Activated naive CD4-positive, alpha-beta T cell treated with anti-CD3 and anti-CD28 coated beads, Interleukin-2, amount 50 U/mL, for 72 hours (primary cell): ENCODE measurements around the gene TMEM131L. TPM values are rescaled to one million over a fixed set of nuclear protein-coding genes. Genes with fewer than 3 reads are reported as not detected.
A peak's percentile ranks its signal among the peaks of the same experiment; 100 is the strongest.
"Not testable (repeated sequence)": the region's sequence is repeated elsewhere in the genome, so short reads cannot be mapped to it uniquely, and the experiment has no call there.

Experiments
- ATAC-seq, 2 donors: fragments of 150-1000 bp; cut with Tn5 transposase; 2 replicates each; pipeline ENCODE4 v1.10.0; 2021; ENCODE audit warnings: mild to moderate bottlenecking in 2 of 2, moderate library complexity in 2 of 2
- DNase-seq, 2 donors: peaks; one replicate each; pipeline ENCODE4 v3.0.0; 2021 to 2022; ENCODE audit warnings: low spot score in 2 of 2
- H3K27ac Mint-ChIP-seq, 2 donors: one replicate each; pipeline ENCODE4 v1.8.0; 2022; ENCODE audit warnings: mild to moderate bottlenecking in 2 of 2, mixed read lengths in 2 of 2
- H3K36me3 Mint-ChIP-seq, 2 donors: one replicate each; pipeline ENCODE4 v1.8.0; 2022; ENCODE audit warnings: mixed read lengths in 2 of 2
- H3K9me3 Mint-ChIP-seq, 2 donors: one replicate each; pipeline ENCODE4 v1.8.0; 2022; ENCODE audit warnings: mixed read lengths in 2 of 2
- total RNA-seq, 2 donors: library from RNA; stranded (reverse); gene quantifications; one replicate each; pipeline ENCODE4 v1.2.3, GENCODE V29; 2022

The TMEM131L gene
- total RNA-seq, 2 donors from 2014 or later: 44.8 to 47.7 TPM

GRCh38 chr4:153553155-153553818 lies 87.1 kb downstream of the TMEM131L start:
- Mint-ChIP-seq H3K27ac (no peak overlapping the region), H3K9me3 (no peaks in the 10 kb centered on the region), H3K36me3 (peaks cover 0 to 36% of the 10 kb centered on the region in 2 donors)

GRCh38 chr4:153553819-153554170 lies 87.6 kb downstream of the TMEM131L start:
- H3K27ac Mint-ChIP-seq: no peak overlapping the region
- H3K9me3 Mint-ChIP-seq: no peaks in the 10 kb centered on the region
- peaks cover 0 to 36% of the 10 kb centered on the region in 2 donors for H3K36me3 Mint-ChIP-seq
- ATAC-seq: no peak
- no peak for DNase-seq

More at GRCh38 chr4:153553155-153553818, 87.1 kb downstream of the TMEM131L start:
- DNase-seq: no peak
- no peak for ATAC-seq

- Mint-ChIP-seq H3K27ac (peak overlapping the region in 1 of 2 donors; percentile 41), H3K36me3 (peaks cover 13 to 51% of the 10 kb centered on the region in 2 donors), H3K9me3 (peaks cover 5 to 9% of the 10 kb centered on the region in 2 donors)
- ATAC-seq (peak in 1 of 2 donors; percentile 59), DNase-seq (no peak)
These were observed 89.7 kb downstream of the TMEM131L start for GRCh38 chr4:153555730-153556434.

GRCh38 chr4:153556435-153556815 lies 90.3 kb downstream of the TMEM131L start:
- H3K27ac Mint-ChIP-seq: peak overlapping the region in 1 of 2 donors; percentile 41
- ATAC-seq: no peak
- peaks cover 8 to 11% of the 10 kb centered on the region in 2 donors for H3K9me3 Mint-ChIP-seq
- H3K36me3 Mint-ChIP-seq: peaks cover 19 to 51% of the 10 kb centered on the region in 2 donors
- no peak for DNase-seq

GRCh38 chr4:153560908-153561307 lies 94.7 kb downstream of the TMEM131L start:
- peaks cover 27 to 69% of the 10 kb centered on the region in 2 donors for H3K36me3 Mint-ChIP-seq
- peaks cover 8 to 14% of the 10 kb centered on the region in 2 donors for H3K9me3 Mint-ChIP-seq
- no peak for DNase-seq
- peak overlapping the region in 1 of 2 donors; percentile 15 for H3K27ac Mint-ChIP-seq
- ATAC-seq: peak; percentile 44 to 47

- no peak for ATAC-seq
- Mint-ChIP-seq H3K36me3 (peaks cover 23 to 58% of the 10 kb centered on the region in 2 donors), H3K9me3 (peaks cover 8 to 13% of the 10 kb centered on the region in 2 donors), H3K27ac (peak overlapping the region; percentile 39 to 48)
- no peak for DNase-seq
These were observed 98.7 kb downstream of the TMEM131L start for GRCh38 chr4:153564630-153565525.

GRCh38 chr4:153566631-153567150 lies 100.5 kb downstream of the TMEM131L start:
- Mint-ChIP-seq H3K9me3 (peaks cover 0 to under 1% of the 10 kb centered on the region in 2 donors), H3K27ac (peak overlapping the region; percentile 71 to 88), H3K36me3 (peaks cover 5 to 55% of the 10 kb centered on the region in 2 donors)
- DNase-seq (no peak), ATAC-seq (no peak)

- not testable (repeated sequence) for ATAC-seq, H3K9me3 Mint-ChIP-seq, DNase-seq
- Mint-ChIP-seq H3K36me3 (peaks cover 5 to 56% of the 10 kb centered on the region in 2 donors), H3K27ac (peak overlapping the region in 1 of 2 donors; percentile 71)
These were observed 101.5 kb downstream of the TMEM131L start for GRCh38 chr4:153567660-153568059.

GRCh38 chr4:153570228-153570973 lies 104.2 kb downstream of the TMEM131L start:
- H3K27ac Mint-ChIP-seq: peak overlapping the region; percentile 44 to 84
- H3K9me3 Mint-ChIP-seq: no peaks in the 10 kb centered on the region
- ATAC-seq (no peak), DNase-seq (no peak)
- peaks cover 0 to 39% of the 10 kb centered on the region in 2 donors for H3K36me3 Mint-ChIP-seq

GRCh38 chr4:153571006-153571545 lies 104.9 kb downstream of the TMEM131L start:
- no peak for DNase-seq
- no peak for ATAC-seq
- Mint-ChIP-seq H3K27ac (peak overlapping the region; percentile 44 to 84), H3K9me3 (no peaks in the 10 kb centered on the region), H3K36me3 (peaks cover 0 to 39% of the 10 kb centered on the region in 2 donors)

GRCh38 chr4:153572609-153573008 lies 106.4 kb downstream of the TMEM131L start:
- Mint-ChIP-seq H3K27ac (peak overlapping the region in 1 of 2 donors; percentile 1), H3K36me3 (peaks cover 0 to 27% of the 10 kb centered on the region in 2 donors), H3K9me3 (no peaks in the 10 kb centered on the region)
- ATAC-seq: peak; percentile 25 to 49
- DNase-seq: no peak

GRCh38 chr4:153573221-153573620 lies 107.1 kb downstream of the TMEM131L start:
- ATAC-seq (peak in 1 of 2 donors; percentile 6), DNase-seq (no peak)
- Mint-ChIP-seq H3K27ac (peak overlapping the region; percentile 1 to 11), H3K36me3 (peaks cover 0 to 27% of the 10 kb centered on the region in 2 donors), H3K9me3 (no peaks in the 10 kb centered on the region)

- no peaks in the 10 kb centered on the region for H3K9me3 Mint-ChIP-seq
- peak overlapping the region in 1 of 2 donors; percentile 1 for H3K27ac Mint-ChIP-seq
- H3K36me3 Mint-ChIP-seq: peaks cover 0 to 27% of the 10 kb centered on the region in 2 donors
- ATAC-seq: peak; percentile 84 to 86
- DNase-seq: peak in 1 of 2 donors; percentile 34
These were observed 108.0 kb downstream of the TMEM131L start for GRCh38 chr4:153573881-153574802.

GRCh38 chr4:153576443-153576774 lies 110.2 kb downstream of the TMEM131L start:
- Mint-ChIP-seq H3K9me3 (no peaks in the 10 kb centered on the region), H3K36me3 (peaks cover 0 to 14% of the 10 kb centered on the region in 2 donors), H3K27ac (no peak overlapping the region)
- no peak for ATAC-seq
- DNase-seq: no peak

- peak overlapping the region; percentile 0 to 11 for H3K27ac Mint-ChIP-seq
- ATAC-seq (no peak), DNase-seq (no peak)
- H3K36me3 Mint-ChIP-seq: peaks cover 0 to 8% of the 10 kb centered on the region in 2 donors
- no peaks in the 10 kb centered on the region for H3K9me3 Mint-ChIP-seq
These were observed 110.9 kb downstream of the TMEM131L start for GRCh38 chr4:153577053-153577452.
